DMS 273 (cell line): ENCODE results near the gene SLC22A16.
A peak's percentile ranks its signal among the peaks of the same experiment; 100 is the strongest.

Experiments used
- DNase-seq: peaks from one replicate; lab custom pipeline; 2025; ENCODE audit not compliant: unreplicated experiment; lab: John Stamatoyannopoulos, UW

SLC22A16 gene

GRCh38 chr6:110410511-110410910 lies 65.9 kb downstream of the SLC22A16 start:
- DNase-seq = peak; percentile 17

GRCh38 chr6:110409794-110410193 lies 66.6 kb downstream of the SLC22A16 start:
- DNase-seq = no peak

DNA sequence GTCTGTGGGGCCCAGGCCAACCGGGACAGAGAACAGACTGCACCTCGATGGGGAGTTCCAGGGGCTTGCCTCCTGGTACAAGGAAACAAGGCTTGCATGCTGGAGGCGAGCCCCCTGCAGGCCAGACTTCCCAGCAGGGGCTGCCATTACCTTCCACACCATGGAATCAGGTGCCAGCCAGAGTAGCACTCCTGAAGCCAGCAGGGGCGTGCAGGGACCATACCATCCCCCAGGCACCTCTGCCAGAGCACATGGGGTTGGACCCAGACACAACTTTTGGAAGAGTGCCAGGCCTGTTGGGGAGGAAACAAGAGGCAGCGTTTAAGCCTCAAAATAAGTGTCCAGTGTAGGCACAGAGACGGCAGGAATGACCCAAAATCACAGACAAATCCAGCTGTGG lies 67.5 kb downstream of the SLC22A16 start:
- peak; percentile 35 for DNase-seq

- no peak for DNase-seq
Observed at GRCh38 chr6:110404607-110405006, 71.8 kb downstream of the SLC22A16 start.

GRCh38 chr6:110401585-110402176 lies 74.7 kb downstream of the SLC22A16 start:
- DNase-seq = no peak

- no peak for DNase-seq
Observed at GRCh38 chr6:110400208-110400607, 76.2 kb downstream of the SLC22A16 start.

DNA sequence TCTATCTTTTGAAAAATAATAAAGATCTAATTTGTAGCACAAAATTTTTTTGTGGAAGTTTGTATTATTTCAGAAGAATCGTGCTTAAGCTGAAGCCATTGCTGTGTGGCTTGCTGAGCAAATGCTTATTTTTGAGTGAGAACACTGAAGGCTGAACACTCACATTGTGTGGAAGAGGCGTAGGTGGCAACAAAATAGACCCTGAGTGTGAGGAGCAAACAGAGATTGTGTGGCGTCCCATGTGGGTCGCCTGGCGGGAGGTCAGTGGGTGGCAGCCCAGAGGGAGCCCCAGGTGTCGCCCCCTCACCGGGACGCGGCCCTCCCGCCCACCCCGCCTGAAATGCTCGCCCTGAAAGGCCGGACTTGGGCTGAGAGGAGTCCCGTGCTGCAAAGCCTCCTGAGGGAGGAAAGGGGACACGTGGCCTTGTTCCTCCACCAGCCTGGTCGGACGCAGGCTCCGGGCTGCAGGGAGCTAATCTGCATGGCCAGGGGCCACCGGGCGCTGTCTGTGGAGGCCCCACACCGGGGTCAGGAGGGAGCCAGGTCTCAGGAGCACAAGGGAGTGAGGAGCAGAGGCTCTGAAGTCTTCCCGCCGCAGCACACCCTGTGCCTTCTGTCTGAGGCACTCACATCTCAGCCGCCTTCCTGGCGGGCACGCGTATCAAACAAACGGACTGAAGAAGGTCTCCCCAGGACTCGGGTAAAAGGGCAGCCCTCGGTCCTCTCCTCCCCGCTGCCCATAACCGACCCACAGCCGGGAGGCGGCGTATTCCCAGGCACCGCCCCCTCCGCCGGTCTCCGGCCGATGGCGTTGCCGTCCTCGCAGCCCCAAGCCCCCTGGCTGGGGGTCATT lies 77.0 kb downstream of the SLC22A16 start:
- no peak for DNase-seq

GRCh38 chr6:110398778-110399177 lies 77.6 kb downstream of the SLC22A16 start:
- no peak for DNase-seq

- DNase-seq = no peak
Observed at GRCh38 chr6:110395221-110395620, 81.2 kb downstream of the SLC22A16 start.

DNA sequence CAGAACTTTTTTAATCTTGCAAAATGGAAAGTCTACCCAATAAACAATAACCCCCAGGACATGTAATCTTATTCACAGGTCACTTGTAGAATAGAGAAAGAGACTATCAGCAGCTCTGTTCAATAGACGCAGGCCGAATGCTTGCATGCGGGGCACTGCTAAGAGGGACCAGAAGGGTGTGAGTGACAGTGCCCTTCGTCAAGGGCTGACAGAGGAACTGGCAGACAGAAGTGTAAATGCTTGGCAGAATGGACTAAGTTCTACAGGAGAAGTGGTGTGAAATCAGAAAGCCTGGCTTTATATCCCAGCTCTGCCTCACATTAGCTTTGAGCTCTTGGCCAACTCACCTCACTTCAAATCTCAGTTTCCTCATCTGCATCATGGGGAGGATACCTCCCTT lies 82.0 kb downstream of the SLC22A16 start:
- no peak for DNase-seq

DNA sequence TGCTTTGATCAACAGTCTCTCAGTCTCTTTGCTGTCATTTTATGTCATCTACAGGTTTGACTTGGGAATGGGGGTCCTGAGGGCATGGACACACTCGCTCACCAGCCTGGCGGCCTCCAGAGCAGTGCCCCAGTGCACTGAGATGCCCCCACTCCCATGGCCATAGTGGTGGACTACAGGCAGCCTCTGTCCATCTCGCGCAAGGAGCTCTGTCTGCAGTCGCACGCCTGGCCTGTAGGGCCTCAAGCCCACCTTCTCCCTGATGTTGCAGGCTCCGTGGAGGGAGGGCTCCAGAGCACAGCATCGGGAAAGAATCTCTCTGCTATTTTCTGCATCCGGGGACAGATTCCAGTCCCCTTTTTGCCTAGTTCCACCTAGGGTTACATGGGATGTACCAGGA lies 83.7 kb downstream of the SLC22A16 start:
- DNase-seq = no peak

- no peak for DNase-seq
Observed at GRCh38 chr6:110390404-110390803, 86.0 kb downstream of the SLC22A16 start.

DNA sequence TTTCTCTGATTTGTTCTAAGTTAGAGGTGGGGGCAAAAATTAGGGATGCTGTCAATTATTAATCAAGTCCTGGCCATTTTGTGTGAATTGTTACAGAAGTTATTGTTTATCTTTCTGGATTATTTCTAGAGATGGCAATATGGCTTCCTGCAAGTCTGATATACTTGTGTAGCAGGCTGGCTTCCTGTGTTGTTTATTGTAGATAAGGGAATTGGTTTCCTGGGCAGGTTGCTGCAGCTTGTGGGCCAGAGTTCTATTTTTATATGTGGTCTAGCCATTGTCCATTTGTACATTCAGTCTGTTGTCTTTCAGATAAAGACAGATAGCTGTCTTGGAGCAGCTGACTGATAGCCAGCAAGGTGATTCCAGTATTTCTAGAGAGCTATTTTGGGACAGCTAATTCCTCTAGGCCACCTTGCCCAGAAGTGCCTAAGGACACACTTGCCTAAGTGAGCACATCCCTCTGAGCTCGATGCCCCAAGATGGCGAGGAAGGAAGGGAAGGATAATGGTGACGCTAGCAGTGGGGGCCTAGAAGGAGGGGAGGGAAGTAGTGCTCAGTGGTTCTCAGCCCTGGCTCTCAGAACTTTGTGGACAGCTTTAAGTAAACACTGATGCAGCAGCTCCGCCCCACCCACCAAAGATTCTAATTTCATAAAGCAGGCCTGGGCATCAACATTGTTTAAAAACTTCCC lies 86.6 kb downstream of the SLC22A16 start:
- no peak for DNase-seq

GRCh38 chr6:110387986-110388385 lies 88.4 kb downstream of the SLC22A16 start:
- DNase-seq = no peak

DNA sequence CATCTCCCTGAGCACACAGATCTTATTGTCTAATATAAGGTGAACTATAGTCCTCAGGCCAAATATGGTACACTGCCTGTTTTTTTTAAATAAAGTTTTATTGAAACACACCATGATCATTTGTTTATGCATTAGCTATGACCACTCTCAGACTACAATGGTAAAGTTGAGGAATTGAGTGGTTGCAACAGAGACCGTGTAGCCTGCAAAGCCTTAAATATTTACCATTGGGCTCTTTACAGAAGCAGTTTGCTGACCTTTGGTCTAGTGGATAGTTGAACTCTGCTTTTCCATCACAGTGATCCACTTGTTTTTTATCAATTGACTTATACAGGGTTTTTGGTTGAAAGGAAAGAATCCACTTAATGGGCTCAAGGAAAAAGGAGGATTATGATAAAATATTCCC lies 91.0 kb downstream of the SLC22A16 start:
- DNase-seq = no peak

- DNase-seq = no peak
Observed at GRCh38 chr6:110378552-110378951, 97.9 kb downstream of the SLC22A16 start.
